Prostate gland (tissue), 2 donors: Measurements from ENCODE around the gene CFAP99. TPM values are rescaled to one million over a fixed set of nuclear protein-coding genes. Genes with fewer than 3 reads are reported as not detected.

Experiments
- DNase-seq: peaks from one replicate; pipeline ENCODE4 v3.0.0-alpha.2; 2019; ENCODE audit warnings: low spot score
- H3K27ac ChIP-seq, 2 donors: fragments of 200-600 bp; sonication (generic); 2 replicates each; pipeline ENCODE4 v1.5.1; 2017 to 2019
- H3K27me3 ChIP-seq: fragments of 200-600 bp; sonication (generic); replicated peaks from 2 replicates; pipeline ENCODE4 v1.5.1; 2019; ENCODE audit not compliant: insufficient read depth
- H3K36me3 ChIP-seq, 2 donors: fragments of 200-600 bp; sonication (generic); 1 replicate in 1 of 2; 2 replicates in 1 of 2; pipeline versions ENCODE4 v1.5.1 to v1.8.1; 2017 to 2019
- H3K4me1 ChIP-seq: fragments of 200-600 bp; sonication (generic); replicated peaks from 2 replicates; pipeline ENCODE4 v1.5.1; 2019
- H3K4me3 ChIP-seq, 2 donors: fragments of 200-600 bp; sonication (generic); 2 replicates each; pipeline ENCODE4 v1.5.1; 2017 to 2019
- H3K9me3 ChIP-seq: fragments of 200-600 bp; sonication (generic); 2 replicates; pipeline ENCODE4 v1.5.1; 2017
- POLR2A ChIP-seq: fragments of 450-650 bp; IDR thresholded peaks from one replicate; pipeline ENCODE4 v1.6.1; 2016; ENCODE audit warnings: antibody characterized with exemption, mild to moderate bottlenecking
- POLR2AphosphoS5 ChIP-seq: sonication (generic); formaldehyde crosslinking; IDR thresholded peaks from one replicate; pipeline ENCODE4 v1.6.1; 2017; ENCODE audit warnings: antibody characterized with exemption
- WGBS: methylation state at CpG from one replicate; pipeline ENCODE4 v1.1.5; 2018; 5-methylcytosine and 5-hydroxymethylcytosine counted together
- intact Hi-C: fragments of 100-400 bp; cut with DNase I; formaldehyde crosslinking; loops from one replicate; pipeline ENCODE4 v1.14.2; 2022
- total RNA-seq, 2 donors: library from RNA; depleted of rRNA; stranded (reverse); fragments of >200 nt; gene quantifications; one replicate each; pipeline ENCODE4 v1.1.0, GENCODE V29; 2016
- TF ChIP-seq, protein P1 (sequence below), 4 experiments: fragments of 200-600 bp in 2 of 4; fragments of 450-650 bp in 2 of 4; sonication (generic) in 2 of 4; IDR thresholded peaks; 1 replicate in 3 of 4; 2 replicates in 1 of 4; pipeline ENCODE4 v1.5.1; 2016 to 2019; ENCODE audit warnings: antibody characterized with exemption in 4 of 4, mild to moderate bottlenecking in 2 of 4, moderate library complexity in 2 of 4

CFAP99 gene
- total RNA-seq, 2 donors from 2014 or later = 0.18 to 7.4 TPM

DNA sequence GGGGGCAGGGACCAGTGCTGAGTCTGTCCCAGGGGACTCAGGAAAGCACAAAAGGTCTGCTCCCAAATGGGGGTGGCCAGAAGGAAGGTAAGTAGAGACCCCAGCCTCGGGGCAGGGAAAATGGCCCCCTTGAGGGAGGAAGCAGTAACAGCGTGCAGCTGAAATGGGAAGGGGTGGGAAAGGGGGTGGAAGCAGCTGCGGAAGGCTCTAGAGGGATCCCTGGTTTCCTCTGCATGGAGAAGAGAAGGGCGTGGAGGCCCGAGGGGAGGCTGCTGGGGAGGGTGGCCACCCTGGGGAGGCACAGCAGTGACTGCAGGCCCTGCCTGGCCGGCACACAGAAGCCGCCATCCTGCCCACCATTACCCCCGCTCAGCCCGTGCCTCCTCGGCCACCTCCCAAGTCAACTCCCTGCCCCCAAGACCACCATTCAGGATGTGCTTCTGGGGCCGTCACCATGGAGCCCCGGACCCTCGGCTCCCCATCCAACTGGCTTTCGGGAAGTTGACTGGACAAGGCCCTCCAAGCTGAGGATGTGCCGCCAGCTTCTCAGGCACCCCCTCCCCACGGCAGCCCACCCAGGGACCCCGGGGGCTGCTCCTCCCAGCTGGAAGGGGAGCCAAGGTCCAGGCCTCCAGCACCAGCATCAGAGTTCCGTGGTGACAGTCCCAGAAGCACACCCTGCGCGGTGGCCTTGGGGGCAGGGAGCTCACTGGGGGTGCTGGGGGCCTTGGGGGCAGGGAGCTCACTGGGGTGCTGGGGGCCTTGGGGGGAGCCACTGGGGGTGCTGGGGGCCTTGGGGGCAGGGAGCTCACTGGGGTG, 23.6 kb downstream of the CFAP99 start:
- no peaks in the 10 kb centered on the region for H3K4me1 ChIP-seq
- WGBS = 72% methylated on average over 15 of the region's 20 CpGs
- H3K27ac ChIP-seq = no peak overlapping the region
- TF ChIP-seq POLR2A (no peak), POLR2AphosphoS5 (no peak)
- TF ChIP-seq, protein P1, sequence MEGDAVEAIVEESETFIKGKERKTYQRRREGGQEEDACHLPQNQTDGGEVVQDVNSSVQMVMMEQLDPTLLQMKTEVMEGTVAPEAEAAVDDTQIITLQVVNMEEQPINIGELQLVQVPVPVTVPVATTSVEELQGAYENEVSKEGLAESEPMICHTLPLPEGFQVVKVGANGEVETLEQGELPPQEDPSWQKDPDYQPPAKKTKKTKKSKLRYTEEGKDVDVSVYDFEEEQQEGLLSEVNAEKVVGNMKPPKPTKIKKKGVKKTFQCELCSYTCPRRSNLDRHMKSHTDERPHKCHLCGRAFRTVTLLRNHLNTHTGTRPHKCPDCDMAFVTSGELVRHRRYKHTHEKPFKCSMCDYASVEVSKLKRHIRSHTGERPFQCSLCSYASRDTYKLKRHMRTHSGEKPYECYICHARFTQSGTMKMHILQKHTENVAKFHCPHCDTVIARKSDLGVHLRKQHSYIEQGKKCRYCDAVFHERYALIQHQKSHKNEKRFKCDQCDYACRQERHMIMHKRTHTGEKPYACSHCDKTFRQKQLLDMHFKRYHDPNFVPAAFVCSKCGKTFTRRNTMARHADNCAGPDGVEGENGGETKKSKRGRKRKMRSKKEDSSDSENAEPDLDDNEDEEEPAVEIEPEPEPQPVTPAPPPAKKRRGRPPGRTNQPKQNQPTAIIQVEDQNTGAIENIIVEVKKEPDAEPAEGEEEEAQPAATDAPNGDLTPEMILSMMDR (IDR thresholded peaks at IDR 0.05) = no peak
- H3K9me3 ChIP-seq = no peaks in the 10 kb centered on the region
- intact Hi-C loops = no loop called here
- DNase-seq = no peak
- H3K4me3 ChIP-seq = no peak overlapping the region
- H3K27me3 ChIP-seq = no peaks in the 10 kb centered on the region
- no peaks in the 10 kb centered on the region for H3K36me3 ChIP-seq

DNA sequence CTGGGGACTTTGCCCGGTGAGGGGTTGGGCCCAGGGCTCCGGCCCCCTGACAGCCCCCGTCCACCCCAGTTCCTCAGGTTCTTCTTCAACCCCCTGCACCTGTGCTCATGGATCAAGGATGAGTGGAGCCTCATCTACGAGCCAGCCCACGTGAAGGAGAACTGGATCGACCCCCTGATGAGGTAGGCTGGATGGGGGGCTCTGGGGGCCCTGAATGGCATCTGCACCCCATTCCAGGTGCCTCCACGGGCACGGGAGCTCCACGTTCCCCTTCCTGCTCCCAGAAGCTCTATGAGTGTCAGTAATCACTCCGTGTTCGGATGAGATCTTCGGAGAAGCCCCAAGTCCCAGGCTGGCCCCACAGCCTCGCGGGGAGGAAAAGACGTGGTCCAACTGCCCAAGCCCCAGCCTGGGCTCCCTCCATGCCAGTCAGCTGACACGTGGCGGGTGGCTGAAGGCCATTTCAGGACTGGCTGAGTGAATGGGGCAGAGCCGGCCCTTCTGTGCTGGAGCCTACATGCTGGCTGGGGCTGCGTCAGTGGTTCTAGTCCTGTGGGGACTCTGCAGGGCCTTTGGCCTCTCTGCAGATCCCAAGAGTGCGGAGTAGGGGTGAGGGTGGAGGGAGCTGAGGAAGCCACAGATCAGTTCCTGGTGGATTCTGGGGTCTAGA, 24.4 kb downstream of the CFAP99 start:
- intact Hi-C loops = no loop called here
- Histone ChIP-seq H3K36me3 (no peaks in the 10 kb centered on the region), H3K9me3 (no peaks in the 10 kb centered on the region), H3K27ac (no peak overlapping the region), H3K4me1 (no peaks in the 10 kb centered on the region), H3K27me3 (no peaks in the 10 kb centered on the region), H3K4me3 (no peak overlapping the region)
- 86% methylated on average over 20 of the region's 20 CpGs for WGBS
- no peak for TF ChIP-seq POLR2A
- TF ChIP-seq, protein P1 (IDR thresholded peaks at IDR 0.05) = no peak
- TF ChIP-seq POLR2AphosphoS5 = no peak
- DNase-seq = no peak

DNA sequence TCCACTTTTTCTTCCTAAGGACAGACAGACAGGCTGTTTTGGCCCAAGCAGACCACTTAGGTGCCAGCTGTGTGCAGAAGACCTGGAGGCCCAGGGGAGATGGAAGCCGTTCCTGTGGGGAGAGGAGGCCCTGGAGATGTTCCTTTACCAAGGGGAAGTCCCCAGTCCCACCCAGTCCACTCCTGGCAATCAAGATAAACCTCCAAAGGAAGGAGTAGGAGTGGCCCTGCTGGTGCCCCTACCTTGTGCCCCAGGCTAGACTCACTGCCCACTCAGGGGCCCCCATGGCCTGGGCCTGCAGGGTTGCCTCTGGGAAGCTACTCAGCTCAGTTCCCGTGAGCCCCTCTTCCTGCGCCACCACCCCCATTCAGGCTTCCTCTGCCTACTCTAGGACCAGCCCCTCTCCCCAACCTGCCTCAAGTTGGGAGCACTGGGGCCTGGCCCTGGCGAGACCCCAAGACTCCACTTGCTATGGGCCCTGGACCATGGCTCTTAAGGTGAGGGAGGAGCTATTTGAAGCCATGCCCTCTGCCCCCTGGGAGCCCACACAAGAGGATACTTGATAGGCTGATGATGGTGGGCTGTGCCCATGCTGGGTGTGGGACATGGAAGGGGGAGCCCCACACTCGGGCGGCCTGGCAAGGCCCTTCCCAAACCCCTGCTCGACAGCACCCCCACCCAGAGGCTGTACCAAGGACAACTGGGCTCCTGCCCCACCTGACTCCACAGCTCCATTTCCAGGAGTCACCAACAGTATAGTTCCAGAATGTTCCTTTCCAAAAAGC, 25.4 kb downstream of the CFAP99 start:
- Histone ChIP-seq H3K9me3 (no peaks in the 10 kb centered on the region), H3K4me3 (no peak overlapping the region), H3K27me3 (no peaks in the 10 kb centered on the region), H3K4me1 (no peaks in the 10 kb centered on the region), H3K27ac (no peak overlapping the region), H3K36me3 (no peaks in the 10 kb centered on the region)
- intact Hi-C loops = no loop called here
- TF ChIP-seq, protein P1 (IDR thresholded peaks at IDR 0.05) = no peak
- no peak for TF ChIP-seq POLR2AphosphoS5
- no peak for TF ChIP-seq POLR2A
- 85% methylated on average over 7 of the region's 7 CpGs for WGBS
- no peak for DNase-seq

GRCh38 chr4:2445130-2445529, 26.4 kb downstream of the CFAP99 start:
- DNase-seq = no peak
- Histone ChIP-seq H3K4me1 (no peaks in the 10 kb centered on the region), H3K27me3 (no peaks in the 10 kb centered on the region), H3K36me3 (no peaks in the 10 kb centered on the region), H3K27ac (no peak overlapping the region), H3K9me3 (no peaks in the 10 kb centered on the region), H3K4me3 (no peak overlapping the region)
- 94% methylated on average over 9 of the region's 9 CpGs for WGBS
- intact Hi-C loops = no loop called here
- TF ChIP-seq, protein P1 (IDR thresholded peaks at IDR 0.05) = no peak
- TF ChIP-seq POLR2A = no peak
- TF ChIP-seq POLR2AphosphoS5 = no peak
